SIG-M5 (cell line): Measurements from ENCODE around the gene PCIF1.
"Not testable (repeated sequence)": the region's sequence is repeated elsewhere in the genome, so short reads cannot be mapped to it uniquely, and the experiment has no call there.

Experiments used
- DNase-seq: peaks from one replicate; lab custom pipeline; 2025; lab: John Stamatoyannopoulos, UW

The PCIF1 gene

DNA sequence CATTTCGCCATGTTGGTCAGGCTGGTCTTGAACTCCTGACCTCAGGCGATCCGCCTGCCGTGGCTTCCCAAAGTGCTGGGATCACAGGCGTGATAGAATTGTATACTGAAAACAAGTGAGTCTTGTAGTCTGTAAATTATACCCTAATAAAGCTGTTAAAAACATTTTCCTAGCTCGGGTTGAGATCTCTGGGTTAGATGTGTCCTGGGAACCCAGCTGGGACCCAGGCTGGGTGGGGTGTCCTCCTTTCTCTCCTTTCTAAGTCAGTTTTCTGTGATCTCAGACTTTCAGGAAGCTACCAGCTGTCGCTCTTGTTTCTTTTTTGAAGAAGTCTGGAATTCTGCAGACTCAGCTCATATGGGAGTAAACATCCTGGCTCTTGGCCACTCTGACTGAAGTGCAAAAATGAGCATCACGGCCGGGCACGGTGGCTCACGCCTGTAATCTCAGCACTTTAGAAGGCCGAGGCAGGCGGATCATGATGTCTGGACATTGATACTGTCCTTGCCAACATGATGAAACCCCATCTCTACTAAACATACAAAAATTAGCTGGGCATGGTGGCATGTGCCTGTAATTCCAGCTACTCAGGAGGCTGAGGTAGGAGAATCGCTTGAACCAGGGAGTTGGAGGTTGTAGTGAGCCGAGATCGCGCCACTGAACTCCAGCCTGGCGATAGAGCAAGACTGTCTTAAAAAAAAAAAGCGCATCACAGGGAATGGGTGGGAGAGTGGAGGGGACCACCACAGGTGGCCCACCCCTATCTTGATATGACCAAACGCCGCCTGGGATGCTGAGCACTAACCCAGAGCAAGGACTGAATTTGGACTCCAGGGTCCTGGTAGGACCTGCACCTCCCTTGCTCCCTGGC is 9.9 kb upstream of the PCIF1 start:
- DNase-seq = no peak

DNA sequence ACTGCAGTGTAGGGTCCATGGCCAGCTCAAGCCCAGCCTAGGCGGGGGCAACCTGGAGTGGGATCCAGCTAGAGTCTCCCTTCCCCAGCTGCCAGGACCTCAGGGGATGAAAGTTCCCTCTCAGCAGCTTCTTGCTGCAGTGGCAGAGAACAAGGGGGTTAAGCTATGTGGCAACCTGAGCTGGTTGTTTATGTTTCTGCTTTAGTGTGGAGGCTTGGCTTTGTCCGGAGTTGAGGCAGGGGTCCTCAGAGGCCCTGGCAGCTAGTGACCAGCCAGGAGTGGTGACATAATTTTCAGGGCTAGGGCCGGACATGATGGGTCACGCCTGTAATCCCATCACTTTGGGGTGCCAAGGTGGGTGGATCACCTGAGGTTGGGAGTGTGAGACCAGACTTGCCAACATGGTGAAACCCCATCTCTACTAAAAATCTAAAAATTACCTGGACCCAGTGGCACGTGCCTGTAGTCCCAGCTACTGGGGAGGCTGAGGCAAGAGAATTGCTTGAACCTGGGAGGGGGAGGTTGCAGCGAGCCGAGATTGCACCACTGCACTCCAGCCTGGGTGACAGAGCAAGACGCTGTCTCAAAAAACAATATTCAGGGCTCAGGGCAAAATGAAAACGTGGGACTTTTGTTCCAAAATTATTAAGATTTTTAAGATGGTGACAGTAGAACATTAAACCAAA is 8.5 kb upstream of the PCIF1 start:
- DNase-seq = no peak

DNA sequence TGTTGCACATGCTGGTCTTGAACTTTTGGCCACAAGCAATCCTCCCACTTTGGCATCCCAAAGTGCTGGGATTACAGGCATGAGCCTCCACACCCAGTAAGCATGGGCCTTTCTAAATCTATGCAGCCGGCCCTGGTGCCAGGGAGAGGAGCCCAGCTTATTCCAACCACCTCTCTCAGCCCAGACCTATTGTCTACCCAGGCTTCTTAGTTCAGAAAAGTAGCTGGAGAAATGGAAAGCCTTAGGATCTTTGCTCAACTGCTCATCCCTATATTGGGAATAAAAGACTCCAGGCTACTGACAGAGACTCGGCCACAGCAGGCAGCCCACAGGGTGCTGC is 7.8 kb upstream of the PCIF1 start:
- no peak for DNase-seq

DNA sequence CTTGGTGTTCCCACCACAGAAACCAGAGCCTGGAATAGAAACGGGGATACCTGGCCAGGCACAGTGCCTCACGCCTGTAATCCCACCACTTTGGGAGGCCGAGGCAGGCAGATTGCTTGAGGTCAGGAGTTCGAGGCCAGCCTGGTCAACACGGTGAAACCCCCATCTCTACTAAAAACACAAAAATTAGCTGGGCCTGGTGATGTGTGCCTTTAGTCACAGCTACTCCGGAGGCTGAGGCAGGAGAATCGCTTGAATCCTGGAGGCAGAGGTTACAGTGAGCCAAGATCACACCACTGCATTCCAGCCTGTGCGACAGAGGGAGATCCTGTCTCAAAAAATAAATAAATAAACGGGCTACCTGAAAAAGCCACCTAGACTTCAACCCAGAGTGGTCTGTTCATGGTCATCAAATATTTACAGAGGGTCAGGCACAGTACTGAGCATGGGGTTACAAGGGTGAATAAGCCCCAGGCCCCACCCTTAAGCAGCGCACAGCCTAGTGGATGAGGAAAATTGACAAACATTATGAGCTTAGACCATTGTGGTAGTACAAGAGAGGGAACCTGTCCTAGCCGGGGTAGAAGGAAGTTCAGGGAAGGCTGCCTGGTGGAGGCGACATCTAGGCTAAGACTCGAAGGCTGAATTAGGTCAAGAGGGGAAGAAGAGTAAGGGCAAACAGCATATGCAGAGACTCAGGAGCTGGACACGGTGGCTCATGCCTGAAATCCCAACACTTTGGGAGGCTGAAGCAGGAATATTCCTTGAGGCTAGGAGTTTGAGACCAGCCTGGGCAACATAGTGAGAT is 7.2 kb upstream of the PCIF1 start:
- no peak for DNase-seq

DNA sequence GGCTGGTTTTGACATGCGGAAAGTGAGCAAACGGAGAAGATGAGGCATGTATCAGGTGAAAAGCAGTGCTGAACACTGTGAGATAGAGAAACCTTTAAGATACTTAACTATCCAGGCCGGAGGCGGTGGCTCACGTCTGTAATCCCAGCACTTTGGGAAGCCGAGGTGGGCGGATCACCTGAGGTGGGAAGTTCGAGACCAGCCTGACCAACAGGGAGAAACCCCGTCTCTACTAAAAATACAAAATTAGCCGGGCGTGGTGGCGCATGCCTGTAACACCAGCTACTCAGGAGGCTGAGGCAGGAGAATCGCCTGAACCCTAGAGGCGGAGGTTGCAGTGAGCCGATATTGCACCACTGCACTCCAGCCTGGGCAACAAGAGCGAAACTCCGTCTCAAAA is 2.8 kb upstream of the PCIF1 start:
- DNase-seq = not testable (repeated sequence)

DNA sequence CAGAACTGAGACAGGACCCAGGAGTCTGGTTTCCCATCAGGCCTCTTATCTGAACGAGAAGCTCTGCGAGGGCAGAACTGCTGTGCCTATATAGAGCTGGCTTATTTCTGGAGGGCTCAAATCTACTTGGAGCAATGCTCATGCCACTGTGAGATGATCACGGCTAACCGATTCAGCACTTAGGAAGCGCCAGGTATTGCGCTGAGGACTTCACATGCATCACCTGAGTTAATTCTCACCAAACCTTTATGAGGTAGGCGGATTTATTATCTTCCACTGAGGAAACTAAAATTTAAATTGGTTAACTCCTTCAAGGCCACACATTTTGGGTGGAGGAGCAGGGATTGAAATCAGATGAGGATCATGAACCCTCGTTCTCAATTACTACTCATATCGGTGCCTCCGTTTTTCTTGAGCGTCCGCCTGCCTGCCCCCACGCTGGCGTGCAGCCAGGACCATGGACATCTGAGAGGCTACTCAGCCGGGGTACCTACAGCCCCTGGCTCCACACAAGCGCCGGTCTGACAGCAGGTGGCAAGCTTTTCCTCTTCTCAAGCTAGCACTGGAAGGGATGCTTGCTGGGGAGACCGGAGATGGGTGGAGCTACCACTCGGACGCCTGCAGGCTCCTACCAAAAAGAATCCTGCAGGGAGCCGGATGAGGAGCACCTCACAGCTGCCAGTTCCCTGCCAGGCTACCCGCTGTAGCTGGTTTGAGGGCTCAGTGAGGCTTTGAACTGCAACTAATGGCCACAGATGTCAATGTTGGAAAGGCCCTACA is 1.0 kb upstream of the PCIF1 start:
- no peak for DNase-seq

DNA sequence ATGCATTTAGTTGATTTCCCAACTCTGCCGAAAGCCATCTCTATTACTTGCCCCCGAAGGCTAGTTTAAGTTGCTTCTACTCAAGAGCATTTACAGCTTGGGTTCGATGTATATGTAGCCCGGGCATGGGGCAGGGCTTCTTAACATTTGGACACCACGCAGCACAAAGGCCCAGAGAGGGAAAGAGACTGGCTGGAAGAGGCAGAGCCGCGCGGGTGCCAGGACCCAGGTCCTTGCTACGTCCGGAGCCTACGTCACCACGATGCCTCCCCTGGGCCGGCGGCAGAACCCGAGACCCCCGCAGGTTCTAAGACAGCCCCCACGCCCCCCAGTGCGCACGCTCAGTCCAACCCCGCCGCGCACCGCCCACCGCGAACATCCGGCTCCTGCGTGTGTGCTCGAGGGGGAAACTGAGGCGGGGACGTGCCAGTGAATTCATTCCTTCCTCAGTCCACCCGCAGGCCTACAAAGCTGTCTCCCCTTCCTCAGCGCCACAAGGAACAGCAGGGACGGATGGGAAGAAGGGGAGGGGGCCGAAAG is 367 bp upstream of the PCIF1 start:
- DNase-seq = no peak

DNA sequence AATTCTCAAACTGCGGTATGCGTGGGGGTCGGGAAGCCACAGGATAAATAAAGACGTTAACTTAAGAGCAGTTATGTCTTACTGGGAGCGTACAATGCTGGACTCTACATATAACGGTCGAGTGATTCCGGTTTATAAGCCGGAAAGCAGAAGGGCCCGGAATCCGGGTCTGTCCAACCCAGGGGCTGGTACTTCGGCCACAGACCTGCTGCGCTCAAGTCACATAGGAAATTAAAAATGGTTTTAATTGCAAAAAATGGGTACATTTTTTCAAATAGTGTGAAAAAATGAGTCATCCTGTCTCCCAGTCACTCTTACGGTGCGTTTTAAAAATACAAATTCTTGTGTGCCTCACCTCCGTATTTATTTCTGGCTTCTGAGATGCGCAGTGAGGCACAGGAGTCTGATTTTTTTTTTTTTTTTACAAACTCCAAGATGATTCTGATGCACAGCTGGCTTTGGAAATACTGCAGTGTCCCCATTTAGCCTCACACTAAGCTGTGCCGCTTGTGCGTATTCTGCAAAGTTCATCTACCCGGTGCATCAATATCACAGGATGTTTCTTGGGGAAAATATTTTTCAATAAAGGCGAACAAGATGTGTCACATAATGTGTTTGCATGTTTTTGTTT is 1.0 kb downstream of the PCIF1 start:
- DNase-seq = no peak

DNA sequence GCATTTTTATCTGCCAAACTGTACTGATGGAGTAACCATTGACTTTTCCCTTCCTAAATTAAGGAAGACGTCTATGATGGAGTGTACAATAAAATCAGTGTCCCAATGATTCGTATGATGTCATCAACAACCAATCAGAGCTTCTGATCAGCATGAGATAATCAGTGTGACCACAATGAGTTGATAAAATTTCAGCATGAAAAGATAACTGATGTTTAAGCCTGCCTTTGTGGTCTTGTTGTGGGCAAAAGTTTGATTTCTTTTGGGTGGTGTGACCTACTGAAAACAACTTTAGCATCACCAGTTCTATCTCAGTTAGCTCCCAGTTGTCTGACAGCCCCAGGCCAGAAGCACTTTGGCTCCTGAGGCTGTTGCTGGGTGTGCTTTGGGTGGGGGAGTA is 3.3 kb downstream of the PCIF1 start:
- no peak for DNase-seq

DNA sequence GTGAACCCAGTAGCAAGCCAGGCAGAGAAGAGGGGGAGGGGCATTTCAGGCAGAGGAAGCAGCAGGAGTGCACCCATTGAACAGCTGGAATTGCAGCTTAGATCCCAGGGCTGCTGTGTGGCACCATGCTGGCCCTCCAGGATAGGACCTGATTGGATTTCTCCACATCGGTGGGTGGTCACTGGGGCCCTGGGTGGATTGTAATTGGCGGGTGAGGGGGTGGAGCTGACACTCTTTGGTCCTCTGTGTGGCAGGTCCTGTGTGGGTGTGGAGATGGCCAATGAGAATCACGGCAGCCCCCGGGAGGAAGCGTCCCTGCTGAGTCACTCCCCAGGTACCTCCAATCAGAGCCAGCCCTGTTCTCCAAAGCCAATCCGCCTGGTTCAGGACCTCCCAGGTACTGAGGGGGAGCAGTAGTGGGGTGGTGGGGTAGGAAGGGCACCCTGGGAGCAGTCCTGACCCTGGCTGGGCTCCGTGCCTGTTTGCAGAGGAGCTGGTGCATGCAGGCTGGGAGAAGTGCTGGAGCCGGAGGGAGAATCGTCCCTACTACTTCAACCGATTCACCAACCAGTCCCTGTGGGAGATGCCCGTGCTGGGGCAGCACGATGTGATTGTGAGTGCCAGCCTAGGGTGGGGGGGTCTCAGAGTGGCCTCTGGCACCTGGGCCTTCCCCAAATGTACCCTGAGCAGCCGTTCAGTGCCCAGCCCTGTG is 4.4 kb downstream of the PCIF1 start:
- DNase-seq = no peak

DNA sequence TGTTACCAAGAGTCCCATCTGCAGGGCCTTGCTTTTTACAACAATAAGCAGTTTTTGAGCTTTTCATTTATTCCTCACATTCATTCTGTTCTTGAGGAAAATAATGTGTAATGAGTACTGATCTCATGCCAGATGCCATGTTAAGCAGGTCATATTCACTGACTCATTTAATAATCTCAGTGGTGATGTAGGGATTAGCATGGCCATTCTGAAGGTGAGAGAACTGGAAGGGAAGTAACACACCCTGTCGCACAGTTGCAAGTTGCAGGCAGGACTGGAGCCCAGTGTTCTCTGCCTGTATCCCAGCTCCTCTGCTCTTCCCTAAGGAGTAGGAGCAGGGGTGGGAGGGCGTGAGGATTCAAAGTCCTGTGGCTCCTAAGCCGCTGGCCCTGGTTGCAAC is 5.6 kb downstream of the PCIF1 start:
- DNase-seq = no peak

DNA sequence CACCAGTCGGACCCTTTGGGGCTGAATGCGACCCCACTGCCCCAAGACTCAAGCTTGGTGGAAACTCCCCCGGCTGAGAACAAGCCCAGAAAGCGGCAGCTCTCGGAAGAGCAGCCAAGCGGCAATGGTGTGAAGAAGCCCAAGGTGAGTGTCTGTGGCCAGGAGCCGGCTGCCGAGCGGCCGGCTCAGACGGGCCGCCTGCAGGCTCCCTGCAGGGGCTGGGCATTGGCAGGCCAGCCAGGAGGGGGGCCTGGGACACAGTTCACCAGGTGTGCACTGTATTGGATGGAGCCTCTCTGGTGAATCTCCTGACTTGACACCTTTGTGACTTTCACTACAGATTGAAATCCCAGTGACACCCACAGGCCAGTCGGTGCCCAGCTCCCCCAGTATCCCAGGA is 6.0 kb downstream of the PCIF1 start:
- DNase-seq = no peak

DNA sequence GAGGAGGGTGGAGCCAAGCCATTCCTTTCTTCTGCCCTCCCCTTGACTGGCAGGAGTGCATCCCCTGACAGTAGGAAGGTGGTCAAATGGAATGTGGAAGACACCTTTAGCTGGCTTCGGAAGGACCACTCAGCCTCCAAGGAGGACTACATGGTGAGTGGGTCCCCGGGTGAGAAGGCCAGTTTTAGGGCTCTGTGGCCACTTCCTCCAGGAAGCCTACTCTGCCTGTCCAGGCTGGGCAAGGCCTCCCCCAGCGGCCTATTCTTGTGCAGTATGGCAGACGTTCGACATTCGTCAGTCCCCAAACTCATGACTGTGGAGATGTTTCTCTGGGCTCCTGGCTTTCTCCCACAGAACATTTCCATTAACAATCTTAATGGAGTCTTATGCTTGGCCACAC is 9.1 kb downstream of the PCIF1 start:
- no peak for DNase-seq

DNA sequence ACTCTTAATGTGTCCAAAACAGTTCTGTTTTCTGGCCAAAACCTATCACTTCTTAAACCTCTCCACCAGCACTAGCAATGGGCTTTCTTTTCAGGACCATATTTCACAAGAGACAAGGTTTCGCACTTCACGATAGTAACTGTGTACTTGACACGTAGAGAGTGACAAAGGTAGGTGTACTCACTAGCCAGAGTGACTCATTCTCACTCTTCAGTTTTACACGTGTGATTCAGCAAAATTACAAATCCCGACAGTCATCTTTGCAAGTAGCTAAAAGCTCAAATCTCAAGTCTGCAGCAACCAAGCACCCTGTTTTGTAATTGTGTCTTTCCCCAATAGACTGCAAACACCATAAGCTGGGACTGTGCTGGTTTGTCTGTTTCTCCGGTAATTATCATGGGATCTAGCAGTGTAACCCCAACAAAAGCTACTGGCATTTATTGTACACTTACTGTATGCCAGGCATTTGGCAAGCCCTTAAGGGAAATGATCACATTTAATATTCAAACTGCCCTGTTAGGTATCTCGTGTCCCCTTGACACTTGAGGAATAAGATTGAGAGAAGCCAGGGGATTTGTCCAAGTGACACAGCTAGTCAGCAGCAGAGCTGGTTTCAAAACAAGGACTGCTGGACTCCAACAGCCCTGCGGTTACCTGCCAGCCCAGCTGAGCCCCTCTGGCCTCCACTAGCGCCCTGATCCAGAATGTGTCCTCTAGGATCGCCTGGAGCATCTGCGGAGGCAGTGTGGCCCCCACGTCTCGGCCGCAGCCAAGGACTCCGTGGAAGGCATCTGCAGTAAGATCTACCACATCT is 9.9 kb downstream of the PCIF1 start:
- no peak for DNase-seq

DNA sequence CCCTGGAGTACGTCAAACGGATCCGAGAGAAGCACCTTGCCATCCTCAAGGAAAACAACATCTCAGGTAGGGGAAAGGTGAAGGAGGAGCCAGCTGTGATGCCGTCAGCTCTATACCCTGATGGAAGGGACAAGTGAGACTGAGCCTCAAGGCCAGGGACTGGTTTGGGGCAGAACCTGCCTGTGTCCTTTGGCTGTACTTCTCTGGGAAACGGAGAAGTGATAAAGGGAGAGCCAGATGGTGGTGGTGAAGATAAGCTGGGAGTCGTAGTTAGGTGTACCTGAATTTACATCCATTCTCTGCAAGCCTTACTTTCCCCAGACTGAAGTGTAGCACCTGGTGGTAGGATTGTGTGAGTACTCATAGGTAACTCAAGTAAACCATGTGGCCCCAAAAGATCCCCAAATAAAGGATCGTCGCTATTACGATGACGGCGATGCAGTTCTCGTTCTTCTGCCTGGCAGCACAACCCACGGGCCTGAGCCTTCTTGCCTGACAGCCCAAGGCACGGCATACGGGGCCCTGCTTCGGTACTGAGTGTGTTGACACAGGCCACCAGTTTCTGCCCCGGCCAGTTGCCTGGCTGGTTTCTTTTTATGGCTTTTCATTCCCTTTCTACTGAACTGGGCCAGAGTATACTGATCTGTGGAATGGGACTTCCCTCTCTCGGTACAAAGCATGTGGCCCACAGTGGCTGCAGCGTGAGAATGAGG is 10.6 kb downstream of the PCIF1 start:
- DNase-seq = no peak

DNA sequence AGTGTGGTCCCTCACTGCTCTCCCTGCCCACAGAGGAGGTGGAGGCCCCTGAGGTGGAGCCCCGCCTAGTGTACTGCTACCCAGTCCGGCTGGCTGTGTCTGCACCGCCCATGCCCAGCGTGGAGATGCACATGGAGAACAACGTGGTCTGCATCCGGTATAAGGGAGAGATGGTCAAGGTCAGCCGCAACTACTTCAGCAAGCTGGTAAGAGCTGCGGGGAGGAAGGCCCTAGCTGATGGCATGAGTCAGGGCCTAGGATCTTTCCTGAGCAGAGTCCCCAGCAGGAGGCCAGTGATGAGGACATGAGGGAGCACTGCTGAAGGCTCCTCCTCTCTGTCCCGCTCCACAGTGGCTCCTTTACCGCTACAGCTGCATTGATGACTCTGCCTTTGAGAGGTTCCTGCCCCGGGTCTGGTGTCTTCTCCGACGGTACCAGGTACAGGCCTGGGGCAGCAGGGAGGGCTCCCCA is 11.2 kb downstream of the PCIF1 start:
- no peak for DNase-seq

DNA sequence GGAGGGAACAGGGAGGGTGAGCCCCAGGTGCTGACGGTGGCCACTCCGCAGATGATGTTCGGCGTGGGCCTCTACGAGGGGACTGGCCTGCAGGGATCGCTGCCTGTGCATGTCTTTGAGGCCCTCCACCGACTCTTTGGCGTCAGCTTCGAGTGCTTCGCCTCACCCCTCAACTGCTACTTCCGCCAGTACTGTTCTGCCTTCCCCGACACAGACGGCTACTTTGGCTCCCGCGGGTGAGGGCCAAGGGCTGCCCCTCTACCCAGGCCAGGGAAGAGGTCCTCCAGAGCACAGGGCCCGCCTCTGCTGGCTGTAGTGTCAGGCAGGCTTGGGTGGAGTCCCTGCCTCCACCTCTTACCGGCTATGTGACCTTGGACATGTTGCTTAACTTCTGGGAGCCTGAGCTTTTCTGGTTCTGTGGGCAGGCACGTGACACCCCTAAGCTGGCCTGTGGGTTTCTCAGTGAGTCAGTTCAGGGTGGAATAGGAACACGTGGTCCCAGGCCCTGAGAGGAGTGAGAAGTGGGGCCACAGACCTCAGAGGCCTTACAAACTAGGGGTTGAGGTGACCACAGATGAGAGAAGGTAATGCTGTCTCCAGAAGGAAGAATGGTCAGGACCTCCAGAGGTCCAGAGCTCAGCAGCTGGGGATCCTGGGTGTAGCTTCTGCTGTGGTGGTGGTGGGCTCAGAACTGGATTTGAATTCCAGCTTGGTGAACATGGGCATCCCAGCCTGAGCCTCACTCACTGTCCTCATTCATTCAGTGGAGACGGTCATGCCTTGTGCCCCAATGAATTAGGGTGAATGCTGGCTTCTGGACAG is 11.9 kb downstream of the PCIF1 start:
- peak; percentile 84 for DNase-seq
